Body of pancreas (tissue), 4 donors: ENCODE results near the gene DVL1. TPM values are rescaled to one million over a fixed set of nuclear protein-coding genes. Genes with fewer than 3 reads are reported as not detected.
A peak's percentile ranks its signal among the peaks of the same experiment; 100 is the strongest.

Source experiments
- ATAC-seq: fragments of 150-250 bp; one replicate; pipeline ENCODE4 v1.9.1; 2016
- DNase-seq, 4 donors: peaks; one replicate each; pipeline ENCODE4 v3.0.0-alpha.2; 2019
- H3K27ac ChIP-seq, 4 donors: fragments of 200-600 bp; sonication (generic); 1 replicate in 3 of 4; 2 replicates in 1 of 4; pipeline versions ENCODE4 v1.5.1 to v1.6.1; 2016 to 2019; ENCODE audit warnings: mild to moderate bottlenecking in 1 of 4, mixed read lengths in 1 of 4, moderate library complexity in 1 of 4
- H3K27me3 ChIP-seq, 2 donors: fragments of 200-600 bp; sonication (generic); one replicate each; pipeline ENCODE4 v1.6.0; 2016; ENCODE audit warnings: mild to moderate bottlenecking in 1 of 2
- H3K36me3 ChIP-seq, 2 donors: fragments of 200-600 bp; sonication (generic); replicated peaks in 1 of 2; 2 replicates each; pipeline ENCODE4 v1.5.1; 2016; ENCODE audit warnings: low read depth in 2 of 2; ENCODE audit not compliant: insufficient read depth in 1 of 2
- H3K4me1 ChIP-seq: fragments of 200-600 bp; sonication (generic); one replicate; pipeline ENCODE4 v1.6.0; 2016
- H3K4me3 ChIP-seq, 2 donors: fragments of 200-600 bp; sonication (generic); 1 replicate in 1 of 2; 2 replicates in 1 of 2; pipeline ENCODE4 v1.5.1; 2016 to 2019
- H3K9me3 ChIP-seq, 3 donors: fragments of 200-600 bp; sonication (generic); 1 replicate in 2 of 3; 2 replicates in 1 of 3; pipeline ENCODE4 v1.5.1; 2016
- POLR2A ChIP-seq, 3 donors: fragments of 450-650 bp; IDR thresholded peaks; one replicate each; pipeline ENCODE4 v1.6.1; 2016; ENCODE audit warnings: antibody characterized with exemption in 3 of 3, mild to moderate bottlenecking in 2 of 3
- WGBS, 2 donors: methylation state at CpG; one replicate each; pipeline ENCODE4 v1.1.5; 2017; 5-methylcytosine and 5-hydroxymethylcytosine counted together
- intact Hi-C: fragments of 100-400 bp; cut with DNase I; formaldehyde crosslinking; loops from one replicate; pipeline ENCODE4 v1.15.1; 2023
- total RNA-seq, 2 donors: library from RNA; depleted of rRNA; stranded (reverse); fragments of >200 nt; gene quantifications; one replicate each; pipeline ENCODE4 v1.1.0, GENCODE V29; 2016
- TF ChIP-seq, protein P1 (sequence below), 7 experiments: fragments of 450-650 bp in 4 of 7; fragments of 200-600 bp in 3 of 7; sonication (generic) in 3 of 7; IDR thresholded peaks; one replicate each; pipeline ENCODE4 v1.5.1; 2016 to 2019; ENCODE audit warnings: antibody characterized with exemption in 7 of 7

Gene DVL1
- total RNA-seq, 2 donors from 2014 or later = 58.1 to 84.4 TPM

DNA sequence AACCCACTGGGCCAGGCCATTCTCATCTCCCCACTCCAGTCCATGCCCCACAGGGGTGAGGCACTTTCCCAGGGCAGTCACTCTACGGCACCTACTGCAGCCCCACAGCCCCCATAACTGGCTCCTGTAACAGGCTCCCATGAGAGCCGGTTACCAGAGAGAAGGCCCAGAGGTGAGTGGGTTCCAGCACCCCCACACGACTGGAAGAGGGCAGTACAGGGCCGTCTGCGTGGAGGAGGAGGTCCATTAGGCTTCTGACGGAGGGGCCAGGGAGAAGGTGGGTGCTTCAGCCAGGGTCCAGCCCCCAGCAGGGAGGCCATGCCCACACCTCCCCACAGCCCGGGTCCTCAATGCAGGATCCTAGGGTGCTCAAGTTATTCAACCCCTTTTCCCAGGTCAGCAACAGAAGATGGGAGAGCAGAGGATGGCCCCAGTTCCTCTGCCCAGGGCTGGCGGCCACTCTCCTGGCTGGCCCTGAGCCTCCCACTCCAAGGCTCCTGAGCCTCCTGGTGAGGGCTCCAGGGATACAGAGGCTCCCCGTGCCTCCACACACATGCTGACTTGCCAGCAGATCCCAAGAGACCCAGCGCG, 43.1 kb downstream of the DVL1 start:
- peaks cover 51% of the 10 kb centered on the region for H3K4me1 ChIP-seq
- no peak for TF ChIP-seq POLR2A (IDR thresholded peaks at IDR 0.05)
- TF ChIP-seq, protein P1, sequence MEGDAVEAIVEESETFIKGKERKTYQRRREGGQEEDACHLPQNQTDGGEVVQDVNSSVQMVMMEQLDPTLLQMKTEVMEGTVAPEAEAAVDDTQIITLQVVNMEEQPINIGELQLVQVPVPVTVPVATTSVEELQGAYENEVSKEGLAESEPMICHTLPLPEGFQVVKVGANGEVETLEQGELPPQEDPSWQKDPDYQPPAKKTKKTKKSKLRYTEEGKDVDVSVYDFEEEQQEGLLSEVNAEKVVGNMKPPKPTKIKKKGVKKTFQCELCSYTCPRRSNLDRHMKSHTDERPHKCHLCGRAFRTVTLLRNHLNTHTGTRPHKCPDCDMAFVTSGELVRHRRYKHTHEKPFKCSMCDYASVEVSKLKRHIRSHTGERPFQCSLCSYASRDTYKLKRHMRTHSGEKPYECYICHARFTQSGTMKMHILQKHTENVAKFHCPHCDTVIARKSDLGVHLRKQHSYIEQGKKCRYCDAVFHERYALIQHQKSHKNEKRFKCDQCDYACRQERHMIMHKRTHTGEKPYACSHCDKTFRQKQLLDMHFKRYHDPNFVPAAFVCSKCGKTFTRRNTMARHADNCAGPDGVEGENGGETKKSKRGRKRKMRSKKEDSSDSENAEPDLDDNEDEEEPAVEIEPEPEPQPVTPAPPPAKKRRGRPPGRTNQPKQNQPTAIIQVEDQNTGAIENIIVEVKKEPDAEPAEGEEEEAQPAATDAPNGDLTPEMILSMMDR (IDR thresholded peaks at IDR 0.05) = no peak
- WGBS, 2 donors = 51 to 85% methylated on average over 3 to 10 of the region's 11 CpGs
- peak overlapping the region in 2 of 4 donors; percentile 72 to 81 for H3K27ac ChIP-seq
- no peak for DNase-seq
- no peaks in the 10 kb centered on the region for H3K36me3 ChIP-seq
- no peak for ATAC-seq
- no peaks in the 10 kb centered on the region for H3K9me3 ChIP-seq
- no peaks in the 10 kb centered on the region for H3K27me3 ChIP-seq
- intact Hi-C loops = no loop called here
- no peak overlapping the region for H3K4me3 ChIP-seq

DNA sequence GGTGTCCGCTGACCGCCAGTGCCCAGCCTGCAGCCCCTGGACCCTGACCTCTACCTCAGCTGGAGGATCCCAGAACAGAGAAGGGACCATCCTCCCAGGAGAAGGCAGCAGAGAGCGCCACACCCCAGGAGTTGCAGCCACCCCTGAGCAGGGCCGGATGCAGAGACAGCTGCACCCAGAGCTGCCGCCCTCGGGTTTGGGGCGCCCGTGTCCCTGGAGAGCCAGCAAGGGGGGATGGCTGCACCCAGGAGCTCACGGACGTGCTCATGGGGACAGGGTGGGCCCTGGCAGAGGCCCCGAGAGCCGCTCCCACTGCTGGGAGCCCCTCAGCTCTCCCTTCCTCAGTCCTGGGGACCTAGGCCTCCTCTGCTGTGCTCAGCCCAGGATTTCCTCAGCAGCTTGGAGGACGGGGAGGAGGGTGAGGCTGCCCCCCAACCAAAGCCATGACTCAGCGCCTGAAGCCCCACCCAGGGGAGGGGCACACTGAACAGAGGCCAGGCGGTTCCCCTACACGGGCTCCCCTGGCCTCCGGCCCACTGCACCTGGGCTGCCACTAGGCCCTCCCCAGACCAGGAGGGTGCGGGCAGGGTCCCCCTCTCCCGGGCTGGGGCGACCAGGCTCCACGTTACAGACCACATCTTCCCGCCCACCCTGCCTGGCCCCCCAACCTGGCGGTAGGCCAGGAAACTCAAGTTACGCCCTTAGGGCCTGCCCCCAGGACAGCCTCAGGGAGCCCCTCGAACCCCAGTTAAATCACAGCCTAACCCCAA, 43.7 kb downstream of the DVL1 start:
- no peaks in the 10 kb centered on the region for H3K27me3 ChIP-seq
- H3K27ac ChIP-seq = peak overlapping the region; percentile 15 to 81 (median 52)
- no peaks in the 10 kb centered on the region for H3K36me3 ChIP-seq
- H3K4me3 ChIP-seq = no peak overlapping the region
- TF ChIP-seq POLR2A (IDR thresholded peaks at IDR 0.05) = no peak
- TF ChIP-seq, protein P1 (IDR thresholded peaks at IDR 0.05) = no peak
- intact Hi-C loops = no loop called here
- H3K9me3 ChIP-seq = no peaks in the 10 kb centered on the region
- peak in 3 of 4 donors; percentile 53 to 66 (median 59) for DNase-seq
- WGBS, 2 donors = 37% methylated on average over 25 of the region's 25 CpGs; no CpG with 5 or more reads in 1 of the 2 donors
- peaks cover 48% of the 10 kb centered on the region for H3K4me1 ChIP-seq
- no peak for ATAC-seq

GRCh38 chr1:1304331-1305299, 44.6 kb downstream of the DVL1 start:
- TF ChIP-seq, protein P1 (IDR thresholded peaks at IDR 0.05) = no peak
- peak in 1 of 3 donors; percentile 20 for TF ChIP-seq POLR2A (IDR thresholded peaks at IDR 0.05)
- DNase-seq (peak; percentile 55 to 76 (median 74)), ATAC-seq (no peak)
- intact Hi-C loops = no loop called here
- H3K27me3 ChIP-seq = no peaks in the 10 kb centered on the region
- H3K36me3 ChIP-seq = no peaks in the 10 kb centered on the region
- no peaks in the 10 kb centered on the region for H3K9me3 ChIP-seq
- peak overlapping the region; percentile 15 to 81 (median 52) for H3K27ac ChIP-seq
- WGBS, 2 donors = 18 to 53% methylated on average over 4 to 25 of the region's 29 CpGs
- no peak overlapping the region for H3K4me3 ChIP-seq
- peaks cover 39% of the 10 kb centered on the region for H3K4me1 ChIP-seq

DNA sequence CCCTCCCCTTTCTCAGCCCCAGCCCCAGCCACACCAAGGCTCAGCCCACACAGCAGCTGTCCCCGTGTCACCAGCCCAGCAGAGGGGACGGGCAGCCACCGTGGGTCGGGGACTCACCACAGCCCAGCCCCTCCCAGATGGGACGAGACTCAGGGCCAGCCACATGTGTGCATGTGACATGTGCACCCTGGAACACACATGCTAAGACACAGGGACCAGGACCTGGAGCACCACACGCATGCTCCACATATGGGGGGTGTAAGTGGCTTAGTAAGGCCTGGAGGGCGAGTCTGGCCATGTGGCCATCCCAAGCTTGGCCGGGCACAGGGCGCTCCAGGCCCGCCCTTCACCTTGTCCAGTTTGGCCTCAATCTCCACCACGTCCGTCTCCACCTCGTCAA, 45.5 kb downstream of the DVL1 start:
- WGBS, 2 donors = 90 to 96% methylated on average over 7 to 13 of the region's 13 CpGs
- H3K9me3 ChIP-seq = no peaks in the 10 kb centered on the region
- no peaks in the 10 kb centered on the region for H3K27me3 ChIP-seq
- ATAC-seq = no peak
- H3K36me3 ChIP-seq = no peaks in the 10 kb centered on the region
- intact Hi-C loops = no loop called here
- no peak for DNase-seq
- no peak overlapping the region for H3K27ac ChIP-seq
- no peak overlapping the region for H3K4me3 ChIP-seq
- peaks cover 33% of the 10 kb centered on the region for H3K4me1 ChIP-seq
- TF ChIP-seq, protein P1 (IDR thresholded peaks at IDR 0.05) = no peak
- no peak for TF ChIP-seq POLR2A (IDR thresholded peaks at IDR 0.05)
